NCI-H446 treated with DMSO at 0.1 percent for 48 hours (cell line): ENCODE results near the gene MRTFB.

Source experiments
- DNase-seq: peaks from one replicate; lab custom pipeline; 2025; lab: John Stamatoyannopoulos, UW

MRTFB gene

DNA sequence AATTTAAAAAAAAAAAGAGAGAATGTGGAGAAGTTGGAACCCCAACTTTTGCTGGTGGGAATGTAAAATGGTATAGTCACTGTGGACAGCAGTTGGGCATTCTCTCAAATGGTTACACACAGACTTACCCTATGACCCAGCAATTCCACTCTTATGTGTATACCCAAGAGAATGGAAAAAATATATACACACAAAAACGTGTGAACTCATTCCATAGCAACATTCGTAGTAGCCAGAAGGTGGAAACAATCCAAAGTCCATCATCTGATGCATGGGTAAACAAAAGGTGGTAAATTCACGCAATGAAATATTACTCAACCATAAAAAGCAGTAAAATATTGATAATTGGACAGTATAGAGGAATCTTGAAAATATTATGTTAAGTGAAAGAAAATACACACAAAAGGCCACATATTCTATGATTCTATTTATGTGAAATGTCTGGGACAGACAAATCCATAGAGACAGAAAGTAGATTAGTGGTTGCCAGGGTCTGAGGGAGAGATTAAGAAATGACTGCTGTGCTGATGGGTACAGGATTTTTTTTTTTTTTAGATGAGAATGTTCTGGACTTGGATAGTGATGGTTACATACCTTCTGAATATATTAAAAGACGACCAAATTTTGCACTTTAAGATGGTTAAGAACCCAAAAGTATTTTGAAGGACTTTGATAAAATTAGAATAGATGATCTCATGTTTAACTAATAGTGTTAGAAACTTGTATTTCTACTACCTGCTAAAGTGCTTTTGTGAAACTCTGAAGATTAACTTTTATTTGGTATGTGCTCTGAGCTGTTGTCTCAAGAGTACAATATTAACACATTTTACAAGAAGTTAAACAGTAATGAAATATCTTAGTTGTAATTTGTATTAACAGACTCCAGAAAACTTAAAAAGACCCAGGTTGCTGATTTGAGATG is 60.9 kb downstream of the MRTFB start:
- no peak for DNase-seq

DNA sequence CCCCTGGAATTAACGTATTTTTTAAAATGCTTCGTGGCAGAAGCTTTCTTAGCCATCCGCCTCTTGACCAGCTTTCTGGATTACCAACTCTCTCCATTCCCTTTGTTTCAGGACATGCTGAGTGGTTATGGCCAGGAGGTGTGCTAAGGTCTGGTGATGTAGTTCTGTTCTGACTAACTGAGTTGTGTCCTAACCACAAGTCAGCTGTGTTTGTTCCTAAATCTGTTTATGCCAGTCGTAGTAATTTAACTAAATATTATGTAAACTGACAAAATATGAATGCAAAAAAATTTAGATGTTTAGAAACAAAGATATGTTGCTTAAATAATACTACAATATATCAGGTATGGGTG is 61.6 kb downstream of the MRTFB start:
- DNase-seq: no peak

DNA sequence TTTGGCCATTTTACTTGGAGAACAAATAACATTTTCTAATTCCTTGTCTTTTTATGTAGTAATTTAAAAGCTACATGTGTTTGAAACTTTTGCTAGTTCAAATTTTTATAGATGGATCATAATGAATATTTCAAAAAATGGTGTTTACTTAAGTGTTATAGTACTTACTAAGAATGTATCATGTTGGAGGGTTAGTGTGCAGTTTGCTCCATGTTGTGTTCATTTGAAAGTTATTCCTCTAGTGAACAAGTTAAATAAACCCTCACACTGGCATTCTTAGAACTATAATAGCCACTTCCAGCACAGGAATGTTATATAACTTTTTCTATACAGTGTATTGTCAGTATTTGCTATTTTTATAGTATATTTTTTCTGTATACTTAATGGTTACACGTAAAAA is 62.8 kb downstream of the MRTFB start:
- no peak for DNase-seq

DNA sequence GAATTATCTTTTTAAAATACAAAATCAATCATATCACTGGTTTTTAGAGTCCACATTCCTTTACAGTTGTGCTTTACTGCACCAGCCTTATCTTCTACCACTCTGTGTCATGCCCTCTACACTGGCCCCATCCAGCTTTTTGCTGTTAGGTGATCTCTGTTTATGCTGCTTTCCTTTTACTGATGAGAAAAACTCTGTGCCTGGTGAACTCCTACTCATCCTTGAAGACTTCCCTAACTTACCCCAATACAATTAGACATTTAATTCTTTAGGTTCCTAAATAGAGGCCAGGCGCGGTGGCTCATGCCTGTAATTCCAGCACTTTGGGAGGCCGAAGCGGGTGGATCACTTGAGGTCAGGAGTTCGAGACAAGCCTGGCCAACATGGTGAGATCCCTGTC is 64.6 kb downstream of the MRTFB start:
- no peak for DNase-seq

DNA sequence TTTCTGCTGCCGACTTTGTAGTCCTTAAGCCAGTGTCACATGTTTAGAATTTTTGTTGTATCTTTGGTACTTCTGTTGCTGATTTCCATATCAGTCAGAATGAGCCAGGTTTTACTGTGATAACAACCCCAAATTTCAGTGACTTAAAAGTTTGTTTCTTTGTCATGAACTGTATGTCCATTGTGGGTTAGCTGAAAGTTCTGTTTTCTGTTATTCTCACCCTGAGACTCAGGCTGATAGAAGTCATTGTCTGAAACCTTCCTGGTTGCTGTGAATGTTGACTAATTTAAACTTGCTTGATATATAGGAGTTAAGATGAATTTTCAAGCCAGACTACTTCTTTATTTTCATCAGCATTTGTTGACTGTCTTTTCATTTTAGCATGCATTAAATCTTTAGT is 68.8 kb downstream of the MRTFB start:
- DNase-seq: no peak

DNA sequence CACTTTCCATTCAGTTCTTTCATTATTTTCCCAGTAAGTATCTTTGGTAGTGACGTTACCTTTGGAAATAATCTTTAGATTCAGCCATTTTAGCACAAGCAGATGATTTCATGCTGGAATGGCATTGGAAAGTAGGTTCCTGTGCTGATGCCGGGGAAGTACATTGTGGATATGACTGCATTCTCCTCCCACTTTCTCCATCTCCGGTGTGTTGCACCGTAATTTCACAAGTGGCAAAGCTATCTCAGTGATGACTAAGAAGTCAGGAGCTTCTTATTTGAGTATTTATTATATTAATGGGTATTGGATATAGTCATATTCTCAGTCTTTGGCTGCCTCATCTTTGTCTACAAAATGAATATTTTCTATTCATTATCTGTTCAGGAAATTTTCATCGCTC is 69.8 kb downstream of the MRTFB start:
- DNase-seq: no peak

DNA sequence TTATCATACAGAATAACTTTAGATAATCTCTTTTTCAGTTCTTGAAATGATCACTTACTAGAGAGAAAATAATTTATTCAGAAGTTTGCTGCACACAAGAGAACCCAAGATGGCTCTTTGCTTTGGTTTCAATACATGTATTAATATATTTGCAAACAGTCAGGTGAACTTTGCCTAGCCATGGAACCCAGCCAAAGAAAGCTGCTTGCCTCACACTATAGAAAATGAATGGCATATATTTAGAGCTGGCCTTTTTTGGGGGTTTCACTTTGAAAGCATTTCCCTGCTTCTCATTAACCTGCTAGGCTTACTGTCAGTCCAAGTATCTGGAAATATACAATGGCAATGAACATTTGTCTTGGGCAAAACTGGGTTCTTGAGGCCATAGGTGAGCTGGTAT is 75.3 kb downstream of the MRTFB start:
- DNase-seq: no peak

DNA sequence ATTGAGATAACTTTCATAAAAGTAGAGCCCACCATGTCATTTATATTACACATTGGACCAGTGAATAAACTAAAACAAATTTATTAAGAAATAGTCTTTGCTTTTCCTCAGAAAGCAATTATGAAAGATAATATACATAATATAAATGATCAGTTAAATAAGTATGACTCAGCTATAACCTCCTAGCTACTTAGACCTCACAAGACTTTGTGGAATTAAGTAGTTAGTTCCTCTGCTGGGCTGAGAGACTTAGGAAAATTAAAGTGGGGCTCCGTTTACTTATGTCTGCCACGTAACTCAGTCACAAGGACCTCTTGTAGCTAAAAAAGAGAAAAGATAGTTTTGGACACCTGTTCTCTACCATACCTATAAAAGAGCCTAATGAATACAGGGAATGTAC is 76.9 kb downstream of the MRTFB start:
- no peak for DNase-seq

DNA sequence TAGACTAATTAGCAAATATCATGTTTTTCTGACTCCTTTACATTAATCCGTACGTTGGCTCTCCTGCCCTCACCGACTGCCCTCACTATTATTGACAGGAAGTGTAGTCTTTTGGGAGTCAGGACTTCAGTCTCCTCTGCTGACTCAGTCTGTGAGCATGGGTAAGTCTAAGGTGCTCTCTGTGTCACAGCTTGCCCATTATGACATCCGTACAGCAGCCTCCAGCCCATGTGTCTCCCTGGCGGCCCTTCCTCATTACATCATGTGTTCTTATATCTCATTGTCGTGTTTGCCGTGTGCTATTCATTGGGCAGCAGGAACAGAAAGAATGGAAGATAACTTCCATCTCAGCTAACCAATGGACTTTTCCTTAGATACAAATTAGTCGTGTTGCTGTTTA is 77.5 kb downstream of the MRTFB start:
- no peak for DNase-seq

DNA sequence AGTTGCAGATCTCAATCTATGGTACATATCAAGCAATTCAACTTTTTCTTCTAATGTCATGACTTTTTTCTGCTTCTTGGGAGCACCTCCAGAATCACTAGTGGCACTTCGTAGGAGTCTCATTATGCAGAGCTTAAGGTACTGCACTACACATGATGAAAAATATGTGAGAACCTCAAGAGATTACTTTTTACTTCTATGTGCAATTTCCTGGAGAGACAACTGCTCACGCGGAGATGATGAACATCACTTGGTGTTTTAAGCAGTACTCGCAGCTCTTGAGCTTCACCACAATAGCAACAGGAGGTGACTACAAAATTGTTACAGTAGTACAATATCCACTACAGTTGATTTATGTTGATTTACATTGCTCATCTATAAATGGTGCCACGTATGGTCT is 79.7 kb downstream of the MRTFB start:
- DNase-seq: no peak

DNA sequence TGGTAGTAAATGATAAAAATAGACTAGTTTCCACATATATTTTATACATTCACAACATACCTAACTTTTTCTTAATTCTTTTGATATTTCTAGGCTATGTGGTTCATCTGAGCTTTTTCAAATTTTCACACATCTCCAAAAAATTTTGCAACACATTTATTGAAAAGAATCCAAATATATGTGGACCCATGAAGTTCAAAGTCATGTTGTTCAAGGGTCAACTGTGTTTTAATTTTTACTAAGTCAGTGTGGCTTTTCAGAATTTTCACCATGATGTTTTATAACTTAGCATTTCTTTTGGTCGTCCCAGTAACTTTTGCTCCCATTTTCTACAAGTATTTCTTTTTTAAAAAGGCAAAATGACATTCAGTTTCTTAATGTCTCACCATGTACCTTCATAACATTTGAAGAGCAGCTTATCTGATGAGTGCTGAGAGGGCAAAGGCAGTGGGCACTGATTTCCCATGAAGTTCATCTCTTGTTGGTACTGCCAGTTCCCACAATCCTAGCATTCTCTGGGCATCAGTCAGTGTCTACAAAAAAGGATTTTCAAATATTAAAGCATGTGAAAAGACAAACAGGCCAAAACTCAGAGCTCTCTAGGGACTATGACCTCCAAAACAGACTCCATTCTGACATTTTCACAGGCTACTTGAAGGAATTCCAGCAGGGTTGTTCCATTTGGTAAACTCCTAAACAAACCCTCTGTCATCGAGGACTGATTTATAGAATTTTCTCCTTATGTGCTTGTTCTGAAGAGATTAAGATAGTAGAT is 80.3 kb downstream of the MRTFB start:
- no peak for DNase-seq

DNA sequence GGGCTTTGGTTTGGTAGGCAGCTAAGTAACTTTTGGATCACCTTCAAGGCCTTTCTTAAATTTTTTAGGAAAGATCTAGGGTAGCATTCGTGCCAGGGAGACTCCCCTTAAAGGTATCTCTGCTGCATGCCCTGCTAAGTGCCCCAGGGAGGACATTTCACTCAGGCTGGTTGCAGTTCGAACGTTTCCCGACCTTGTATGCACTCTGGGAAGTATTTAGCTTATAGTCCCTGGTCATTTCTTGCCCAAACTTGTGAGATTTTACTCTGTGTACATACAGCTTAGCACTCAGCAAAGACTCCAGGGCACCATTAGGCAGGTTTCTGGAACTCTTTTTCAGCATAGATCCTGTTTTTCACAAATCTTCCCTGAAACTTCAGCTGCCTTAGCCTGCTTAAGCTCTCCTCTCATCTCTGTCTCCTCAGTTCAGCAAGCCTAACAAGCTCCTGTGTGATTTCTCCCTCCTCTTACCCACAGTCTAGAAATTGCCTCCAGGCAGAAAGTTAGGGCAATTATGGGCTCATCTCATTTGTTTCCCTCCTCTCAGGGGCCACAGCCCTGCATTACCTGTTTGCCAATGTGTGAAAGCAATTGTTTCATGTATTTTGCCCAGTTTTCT is 84.6 kb downstream of the MRTFB start:
- DNase-seq: no peak

DNA sequence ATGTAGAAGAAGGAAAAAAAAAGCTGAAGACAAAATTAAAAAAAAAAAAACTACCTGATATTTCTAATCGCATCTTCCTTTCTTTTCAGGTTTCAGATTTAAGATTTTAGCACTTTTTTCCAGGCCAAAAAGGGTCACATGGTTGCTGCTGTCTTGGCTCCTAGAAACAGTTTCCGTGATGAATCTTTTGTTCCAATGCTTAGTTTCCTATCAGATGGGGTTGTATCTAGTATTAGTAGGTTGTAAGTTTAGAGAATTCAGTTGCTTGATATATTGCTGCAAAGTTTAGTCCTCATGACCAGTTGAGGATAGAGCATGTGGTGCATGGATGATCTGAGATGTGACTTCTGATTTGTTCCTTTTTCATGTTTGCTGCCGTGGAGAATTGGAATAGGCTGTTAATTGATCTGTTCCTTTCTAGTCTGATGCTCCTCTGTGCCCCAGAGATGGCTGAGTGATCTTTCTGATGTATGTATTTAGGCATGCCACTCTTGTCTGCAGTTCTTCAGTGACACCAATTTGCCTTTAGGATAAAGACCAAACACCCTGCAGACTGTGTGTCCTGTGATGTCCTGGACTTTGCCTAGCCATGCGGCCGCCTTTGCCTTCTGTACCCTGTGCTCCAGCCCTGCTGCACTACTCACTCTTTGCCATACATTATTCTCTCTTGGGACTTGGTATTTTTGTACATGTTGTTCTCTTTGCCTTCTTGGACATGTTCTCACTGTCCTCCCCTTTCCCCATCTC is 94.0 kb downstream of the MRTFB start:
- no peak for DNase-seq

DNA sequence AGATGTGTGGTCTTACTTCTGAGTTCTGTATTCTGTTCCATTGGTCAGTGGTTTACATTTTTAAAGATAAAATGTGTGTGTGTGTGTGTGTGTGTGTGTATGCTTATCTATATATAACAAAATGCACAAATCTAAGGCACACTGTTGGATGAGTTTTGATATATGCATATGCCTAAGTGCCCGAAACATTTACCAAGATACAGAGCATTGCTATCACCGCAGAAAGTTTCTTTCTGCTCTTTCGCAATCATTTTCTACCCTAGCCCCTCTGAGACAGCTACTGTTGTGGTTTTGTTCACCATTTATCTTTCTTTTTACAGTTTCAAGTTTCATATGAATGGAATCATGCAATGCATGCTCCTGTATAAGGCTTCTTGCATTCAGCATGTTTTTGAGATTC is 97.0 kb downstream of the MRTFB start:
- DNase-seq: no peak

DNA sequence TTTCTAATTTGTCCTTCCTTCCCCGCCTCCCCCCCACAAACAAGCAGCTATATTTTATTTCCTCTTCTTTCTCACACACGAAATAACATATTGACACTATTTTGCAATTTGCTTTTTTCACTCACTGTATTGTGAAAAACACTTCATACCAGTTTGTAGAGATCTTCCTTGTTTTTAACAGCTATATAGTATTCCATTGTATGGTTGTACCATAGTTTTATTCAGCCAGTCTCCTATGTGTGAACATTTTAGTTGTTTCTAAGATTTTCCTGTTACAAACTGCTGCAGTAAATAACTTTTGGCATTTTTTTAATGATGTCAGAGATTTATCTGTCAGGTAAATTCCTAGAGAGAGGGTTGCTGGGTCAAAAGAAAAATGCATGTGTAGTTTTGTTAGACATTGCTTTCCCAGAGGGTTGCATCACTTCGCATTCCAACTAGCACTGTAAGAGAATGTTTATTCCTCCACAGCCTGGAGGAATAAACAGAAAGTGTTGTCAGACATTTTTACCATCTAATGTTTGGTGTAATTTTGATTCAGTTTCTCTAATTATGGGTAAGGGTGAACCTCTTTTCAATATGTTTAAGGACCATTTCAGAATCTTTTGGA is 101.2 kb downstream of the MRTFB start:
- no peak for DNase-seq

DNA sequence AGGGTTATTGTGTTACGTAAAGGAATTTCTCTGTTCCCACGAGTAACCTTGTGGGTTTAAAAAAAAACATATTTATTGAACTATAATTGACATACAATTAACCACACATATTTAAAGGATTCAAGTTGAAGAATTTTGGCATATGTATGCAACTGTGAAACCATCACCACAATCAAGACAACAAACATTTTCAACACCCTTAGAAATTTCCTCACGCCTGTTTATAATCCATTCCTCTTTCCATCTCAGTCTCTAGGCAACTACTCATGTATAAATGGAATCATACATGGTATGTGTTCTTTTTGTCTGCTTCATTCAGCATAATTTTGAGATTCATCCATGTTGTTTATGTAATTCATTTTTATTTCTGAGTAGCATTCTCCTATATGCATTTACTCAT is 104.0 kb downstream of the MRTFB start:
- no peak for DNase-seq

DNA sequence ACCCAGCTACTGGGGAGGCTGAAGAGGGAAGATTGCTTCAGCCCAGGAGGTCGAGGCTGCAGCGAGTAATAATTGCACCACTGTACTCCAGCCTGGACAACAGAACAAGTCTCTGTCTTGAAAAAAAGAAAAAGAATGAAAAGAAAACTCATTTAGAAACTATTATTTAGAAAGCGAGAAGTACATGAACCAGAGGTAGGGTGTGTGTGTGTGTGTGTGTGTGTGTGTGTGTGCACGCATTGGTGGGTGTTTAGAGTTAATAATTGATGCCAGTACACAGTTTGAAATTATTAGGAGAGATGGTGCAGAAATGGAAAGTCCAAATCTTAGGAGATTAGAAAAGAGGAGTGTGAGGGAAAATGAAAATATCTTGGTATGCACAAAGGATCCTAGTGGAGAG is 106.6 kb downstream of the MRTFB start:
- no peak for DNase-seq

DNA sequence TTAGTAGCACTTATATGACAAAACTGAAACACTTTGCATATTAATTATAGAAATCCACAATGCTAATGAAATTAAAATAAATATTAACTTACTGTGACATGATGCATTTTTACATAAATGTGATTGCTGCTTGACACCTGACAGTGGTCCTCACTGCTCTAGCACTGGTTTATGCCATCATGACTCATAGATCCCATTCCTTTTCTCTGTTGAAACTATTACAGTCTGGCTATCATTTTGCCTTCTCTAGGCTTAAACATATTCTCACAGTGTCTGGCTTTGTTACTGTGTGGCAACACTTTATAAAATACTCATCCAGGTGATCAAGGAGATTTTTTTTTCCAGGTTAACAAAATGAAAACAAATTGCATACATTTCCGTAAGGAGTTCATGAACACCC is 108.0 kb downstream of the MRTFB start:
- no peak for DNase-seq

DNA sequence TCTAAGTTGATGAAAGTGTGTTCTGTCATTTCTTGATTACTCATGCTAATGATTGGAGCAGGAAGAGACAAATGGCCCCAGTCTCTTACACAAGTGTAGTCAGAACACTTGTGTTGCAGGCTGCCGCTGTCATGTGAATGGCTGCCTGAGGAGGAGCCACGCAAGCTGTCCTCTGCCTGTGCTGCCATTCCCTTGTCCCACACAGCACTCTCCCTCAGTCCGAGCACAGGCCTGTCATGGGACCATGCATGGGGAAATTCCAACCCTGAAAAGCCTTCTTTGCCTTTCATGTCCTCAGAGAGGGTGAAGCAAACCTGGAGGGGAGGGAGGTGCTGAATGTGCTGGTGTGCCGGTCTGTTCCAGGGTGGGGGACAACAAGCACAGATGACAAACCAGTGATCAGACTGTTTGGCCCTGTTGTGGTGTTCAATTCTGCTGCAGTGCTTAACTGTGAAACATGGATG is 109.4 kb downstream of the MRTFB start:
- DNase-seq: no peak

DNA sequence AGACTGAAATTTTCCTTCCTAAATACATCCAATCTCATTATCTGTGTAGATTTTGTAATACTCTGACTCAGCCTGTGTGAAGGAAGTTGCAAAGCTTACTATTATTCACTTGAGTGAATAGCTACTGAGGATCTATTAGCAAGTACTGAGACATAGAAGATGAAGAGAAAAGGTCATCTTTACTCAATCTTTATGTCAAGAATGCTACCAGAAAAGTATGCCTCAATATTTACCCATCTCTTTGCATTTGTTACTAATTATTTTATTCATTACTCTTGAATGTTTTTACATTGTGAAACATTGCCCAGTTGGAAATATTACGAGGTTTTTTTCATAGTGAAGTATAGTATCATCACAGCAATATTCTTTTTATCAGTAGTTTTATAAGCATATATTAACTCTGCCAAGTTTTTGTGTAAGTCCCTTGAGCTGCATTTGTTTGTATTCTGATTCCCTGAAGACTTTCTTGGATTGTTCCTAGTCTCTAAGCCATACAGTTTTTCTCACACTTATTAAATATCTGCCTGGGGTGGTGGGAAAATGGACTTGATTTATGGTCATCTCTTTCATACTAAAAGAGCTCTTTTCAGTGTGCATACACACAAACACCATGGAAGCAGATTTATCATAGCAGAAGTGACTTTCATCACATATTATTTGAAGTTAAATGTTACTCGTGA is 110.4 kb downstream of the MRTFB start:
- DNase-seq: no peak

DNA sequence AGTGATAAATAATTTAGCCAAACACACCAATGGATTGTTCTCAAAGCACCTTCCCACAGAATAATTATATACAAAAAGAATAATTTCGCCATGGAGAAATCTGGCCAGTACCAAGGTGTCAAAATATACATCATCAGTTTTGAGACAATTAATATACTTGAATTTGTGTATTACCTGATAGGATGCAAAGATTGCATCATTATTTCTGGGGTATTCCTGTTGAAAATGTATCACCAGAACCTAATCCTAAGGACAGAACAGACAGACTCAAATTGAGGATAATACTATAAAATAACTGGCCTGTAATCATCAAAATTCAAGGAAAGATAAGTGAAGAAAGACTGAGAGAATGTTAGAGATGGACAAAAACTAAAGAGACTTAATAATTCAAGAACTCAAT is 111.9 kb downstream of the MRTFB start:
- no peak for DNase-seq
